GM12874 (cell line): ENCODE data around the gene PGF.

Experiments used
- TF ChIP-seq, protein P1 (sequence below): IDR thresholded peaks from 2 replicates; pipeline ENCODE4 v1.5.1; 2011; ENCODE audit warnings: low read depth, mild to moderate bottlenecking, control low read depth, low read length, moderate library complexity; ENCODE audit not compliant: insufficient read depth

Gene PGF

DNA sequence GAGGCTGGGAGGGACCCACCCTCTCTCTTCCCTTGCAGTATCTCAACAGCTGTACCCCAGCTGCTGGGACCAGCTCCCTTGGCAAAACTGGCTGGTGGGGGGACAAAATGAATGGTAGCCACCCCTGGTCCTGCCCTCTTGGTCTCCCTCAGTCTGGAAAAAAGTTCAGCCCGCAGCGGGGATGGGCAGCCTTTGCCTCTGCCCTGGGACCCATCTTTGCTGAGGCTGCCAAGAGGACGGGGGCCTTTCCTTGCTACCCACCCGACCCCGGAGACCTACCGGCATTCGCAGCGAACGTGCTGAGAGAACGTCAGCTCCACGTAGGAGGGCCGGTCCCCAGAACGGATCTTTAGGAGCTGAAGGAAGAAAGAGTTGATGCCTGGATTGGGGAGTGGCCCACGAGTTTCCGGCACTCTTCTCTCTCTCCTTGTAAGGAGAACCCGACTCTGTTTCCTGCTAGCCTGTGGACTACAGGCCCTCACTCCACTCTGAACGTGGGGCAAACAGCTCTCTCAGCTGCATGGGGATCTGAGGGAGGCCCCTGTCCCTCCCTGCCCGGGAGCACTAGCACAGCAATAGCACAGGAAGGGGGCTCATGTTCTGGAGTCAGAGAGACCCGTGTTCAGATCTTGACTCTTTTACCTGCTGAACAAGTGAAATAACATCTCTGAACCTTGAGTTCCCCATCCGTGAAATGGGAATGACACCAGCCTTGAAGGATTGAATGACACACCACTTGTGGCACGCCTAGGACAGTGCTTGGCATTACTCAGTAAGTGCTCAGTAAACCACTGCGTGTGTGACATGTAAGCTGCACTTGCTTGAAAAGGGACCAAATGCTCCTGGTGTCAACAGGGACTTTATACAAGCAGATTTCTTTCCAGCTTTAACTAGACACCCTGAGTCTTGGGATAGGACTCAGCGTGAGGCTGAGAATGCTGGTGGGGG lies 6.9 kb downstream of the PGF start:
- TF ChIP-seq, protein P1, sequence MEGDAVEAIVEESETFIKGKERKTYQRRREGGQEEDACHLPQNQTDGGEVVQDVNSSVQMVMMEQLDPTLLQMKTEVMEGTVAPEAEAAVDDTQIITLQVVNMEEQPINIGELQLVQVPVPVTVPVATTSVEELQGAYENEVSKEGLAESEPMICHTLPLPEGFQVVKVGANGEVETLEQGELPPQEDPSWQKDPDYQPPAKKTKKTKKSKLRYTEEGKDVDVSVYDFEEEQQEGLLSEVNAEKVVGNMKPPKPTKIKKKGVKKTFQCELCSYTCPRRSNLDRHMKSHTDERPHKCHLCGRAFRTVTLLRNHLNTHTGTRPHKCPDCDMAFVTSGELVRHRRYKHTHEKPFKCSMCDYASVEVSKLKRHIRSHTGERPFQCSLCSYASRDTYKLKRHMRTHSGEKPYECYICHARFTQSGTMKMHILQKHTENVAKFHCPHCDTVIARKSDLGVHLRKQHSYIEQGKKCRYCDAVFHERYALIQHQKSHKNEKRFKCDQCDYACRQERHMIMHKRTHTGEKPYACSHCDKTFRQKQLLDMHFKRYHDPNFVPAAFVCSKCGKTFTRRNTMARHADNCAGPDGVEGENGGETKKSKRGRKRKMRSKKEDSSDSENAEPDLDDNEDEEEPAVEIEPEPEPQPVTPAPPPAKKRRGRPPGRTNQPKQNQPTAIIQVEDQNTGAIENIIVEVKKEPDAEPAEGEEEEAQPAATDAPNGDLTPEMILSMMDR = no peak

DNA sequence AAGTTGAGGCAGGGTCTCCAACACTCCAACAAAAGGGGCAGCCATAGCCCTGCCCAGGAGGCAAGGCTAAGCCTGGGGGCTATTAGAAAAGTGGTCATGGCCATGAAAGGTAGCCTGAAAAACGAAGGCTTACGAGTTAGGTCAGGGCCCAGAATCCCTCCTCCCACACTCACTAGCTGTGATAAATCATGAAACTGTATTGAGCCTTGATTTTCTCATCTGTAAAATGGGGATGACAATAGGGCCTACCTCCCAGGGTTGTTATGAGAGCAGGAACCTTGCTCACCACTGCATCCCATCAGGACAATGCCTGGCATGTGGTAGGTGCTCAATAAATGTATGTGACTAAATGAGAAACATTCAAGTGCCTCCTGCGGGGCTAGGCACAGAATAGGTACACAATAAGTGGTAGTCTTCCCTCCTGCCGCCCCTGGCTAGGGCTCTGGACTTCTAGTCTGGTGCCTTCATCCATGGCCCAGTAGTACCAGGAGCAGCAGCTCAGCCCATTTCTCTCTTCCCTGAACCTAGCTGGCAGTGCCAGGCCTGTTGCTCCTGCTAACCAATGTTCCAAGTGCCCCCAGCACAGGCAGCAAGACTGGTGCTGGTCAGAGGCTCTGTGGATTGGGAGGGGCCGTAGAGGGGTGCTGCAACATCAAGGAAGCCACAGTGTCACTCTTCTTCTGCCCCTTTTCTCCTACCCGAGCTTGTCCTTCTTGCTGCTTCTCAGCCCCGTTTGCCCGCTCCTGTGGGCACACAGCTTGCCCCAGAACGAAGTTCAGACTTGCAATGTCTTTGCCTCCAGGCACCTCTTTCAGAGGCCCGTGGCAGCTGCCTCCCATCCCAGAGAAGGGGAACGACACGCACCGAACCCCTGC lies 7.8 kb downstream of the PGF start:
- TF ChIP-seq, protein P1 = no peak

DNA sequence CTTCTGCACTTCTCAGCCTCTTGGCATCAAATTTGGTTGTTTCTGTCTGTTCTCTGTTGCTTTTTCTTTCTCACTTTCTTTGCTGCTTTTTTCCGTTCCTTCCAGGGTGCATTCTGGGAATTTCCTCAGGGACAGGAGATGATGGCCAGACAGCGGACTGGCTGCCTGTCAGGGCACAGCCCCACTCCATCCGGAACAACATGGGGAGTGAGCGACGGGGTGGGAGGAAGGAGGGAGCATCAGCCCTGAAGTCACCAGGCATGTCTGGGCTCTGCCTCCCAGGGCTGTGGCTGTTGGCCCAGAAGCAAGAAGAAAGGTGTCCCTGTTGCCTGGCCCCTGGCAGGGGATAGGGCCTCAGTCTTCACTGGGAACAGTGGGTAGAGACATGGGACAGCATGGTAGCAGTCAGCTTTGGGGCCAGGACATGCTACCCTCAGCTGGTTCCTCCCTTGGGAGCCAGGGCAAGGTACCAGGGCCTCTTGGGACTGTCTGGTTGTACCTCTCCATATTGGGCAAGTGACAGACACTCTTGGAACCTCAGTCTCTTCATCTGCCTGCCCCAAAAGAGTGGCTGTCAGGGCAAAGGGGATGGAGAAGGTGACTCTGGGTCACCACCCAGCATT lies 8.6 kb downstream of the PGF start:
- TF ChIP-seq, protein P1 = no peak

- TF ChIP-seq, protein P1 = peak; percentile 97
Measured at GRCh38 chr14:74945852-74946658, 9.3 kb downstream of the PGF start.

DNA sequence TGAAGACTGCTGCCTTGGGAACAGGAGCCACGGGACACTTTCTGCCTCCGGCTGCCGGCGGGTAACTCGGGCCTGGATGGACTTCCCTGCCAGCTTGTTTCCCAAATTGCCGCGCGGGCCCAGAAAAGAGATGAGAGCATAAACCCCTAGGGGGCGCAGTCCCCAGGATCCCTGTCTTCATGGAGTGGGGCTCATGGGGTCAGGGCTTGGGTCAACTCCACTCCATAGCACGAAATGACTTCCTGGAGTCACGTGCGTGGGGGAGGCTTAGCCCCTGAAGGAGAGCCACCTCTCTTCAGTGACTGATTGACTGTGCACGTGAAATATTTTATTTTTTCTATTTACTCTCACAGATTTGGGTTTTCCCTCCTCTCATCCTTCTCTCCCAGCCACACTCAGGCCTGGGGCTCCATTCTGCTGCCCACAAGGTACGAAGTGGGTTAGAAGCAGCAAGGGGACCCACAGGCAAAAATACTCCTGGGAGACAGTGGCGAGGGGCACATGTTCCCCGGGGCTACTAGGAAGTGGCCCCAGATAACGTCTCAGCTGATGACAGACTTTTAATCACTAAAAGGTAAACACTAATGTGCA lies 10.0 kb downstream of the PGF start:
- TF ChIP-seq, protein P1 = peak; percentile 62

DNA sequence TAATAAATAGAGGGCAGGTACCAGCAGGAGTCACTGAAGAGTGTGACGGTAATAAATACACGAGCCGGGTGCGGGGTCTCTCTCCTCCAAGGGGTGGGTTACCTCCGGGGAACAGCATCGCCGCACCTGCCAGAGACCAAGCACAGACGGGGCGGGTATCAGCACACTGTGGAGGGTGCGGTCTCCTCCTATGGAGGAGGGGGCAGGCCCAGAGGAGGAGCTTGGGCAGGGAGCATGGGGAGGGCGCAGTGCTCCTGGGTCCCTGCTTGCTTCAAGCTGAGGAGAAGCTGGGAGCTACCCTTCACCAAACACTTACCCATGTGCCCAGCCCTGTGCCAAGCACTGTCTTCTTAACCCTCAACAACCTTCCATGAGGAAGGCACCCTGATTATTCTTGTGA lies 12.8 kb downstream of the PGF start:
- TF ChIP-seq, protein P1 = no peak
